ENCODE measurements around the gene PAWR. TPM values are rescaled to one million over a fixed set of nuclear protein-coding genes. Genes with fewer than 3 reads are reported as not detected.

PAWR gene
- total RNA-seq, 1 donor from 2014 or later: 69.2 TPM

GRCh38 chr12:79553863-79554574 is 136.7 kb downstream of the PAWR start:
- FAIRE-seq (no peak), DNase-seq (ENCODE audit: low read depth) (no peak)
- Histone ChIP-seq H3K27me3 (ENCODE audit: control insufficient read depth, insufficient read depth, low read length) (no peaks in the 10 kb centered on the region), H3K4me3 (ENCODE audit: low read depth, low read length) (no peak overlapping the region), H3K36me3 (ENCODE audit: control insufficient read depth, insufficient read depth, low read length) (peaks cover 6% of the 10 kb centered on the region)
- no peak for TF ChIP-seq CTCF (IDR thresholded peaks at IDR 0.05; ENCODE audit: insufficient read depth, low read length, severe bottlenecking)

GRCh38 chr12:79552192-79552591 is 138.6 kb downstream of the PAWR start:
- FAIRE-seq (no peak), DNase-seq (ENCODE audit: low read depth) (no peak)
- Histone ChIP-seq H3K4me3 (ENCODE audit: low read depth, low read length) (no peak overlapping the region), H3K27me3 (ENCODE audit: control insufficient read depth, insufficient read depth, low read length) (no peaks in the 10 kb centered on the region), H3K36me3 (ENCODE audit: control insufficient read depth, insufficient read depth, low read length) (peaks cover 6% of the 10 kb centered on the region)
- TF ChIP-seq CTCF (IDR thresholded peaks at IDR 0.05; ENCODE audit: insufficient read depth, low read length, severe bottlenecking): no peak

- TF ChIP-seq CTCF (IDR thresholded peaks at IDR 0.05; ENCODE audit: insufficient read depth, low read length, severe bottlenecking): no peak
- Histone ChIP-seq H3K27me3 (ENCODE audit: control insufficient read depth, insufficient read depth, low read length) (no peaks in the 10 kb centered on the region), H3K36me3 (ENCODE audit: control insufficient read depth, insufficient read depth, low read length) (peaks cover 6% of the 10 kb centered on the region), H3K4me3 (ENCODE audit: low read depth, low read length) (no peak overlapping the region)
- FAIRE-seq: no peak
- no peak for DNase-seq (ENCODE audit: low read depth)
Measured at GRCh38 chr12:79549531-79550271, 141.1 kb downstream of the PAWR start.

GRCh38 chr12:79548610-79548924 is 142.2 kb downstream of the PAWR start:
- Histone ChIP-seq H3K27me3 (ENCODE audit: control insufficient read depth, insufficient read depth, low read length) (no peaks in the 10 kb centered on the region), H3K36me3 (ENCODE audit: control insufficient read depth, insufficient read depth, low read length) (peaks cover 4% of the 10 kb centered on the region), H3K4me3 (ENCODE audit: low read depth, low read length) (no peak overlapping the region)
- no peak for DNase-seq (ENCODE audit: low read depth)
- no peak for FAIRE-seq
- no peak for TF ChIP-seq CTCF (IDR thresholded peaks at IDR 0.05; ENCODE audit: insufficient read depth, low read length, severe bottlenecking)

- Histone ChIP-seq H3K36me3 (ENCODE audit: control insufficient read depth, insufficient read depth, low read length) (peaks cover 2% of the 10 kb centered on the region), H3K4me3 (ENCODE audit: low read depth, low read length) (no peak overlapping the region), H3K27me3 (ENCODE audit: control insufficient read depth, insufficient read depth, low read length) (no peaks in the 10 kb centered on the region)
- DNase-seq (ENCODE audit: low read depth): peak; percentile 69
- FAIRE-seq: no peak
- peak; percentile 64 for TF ChIP-seq CTCF (IDR thresholded peaks at IDR 0.05; ENCODE audit: insufficient read depth, low read length, severe bottlenecking)
Measured at GRCh38 chr12:79547735-79548609, 142.8 kb downstream of the PAWR start.
